DMS 273 (cell line): ENCODE results near the gene B4GALNT3.

Experiments used
- DNase-seq: peaks from one replicate; lab custom pipeline; 2025; ENCODE audit not compliant: unreplicated experiment; lab: John Stamatoyannopoulos, UW

B4GALNT3 gene

GRCh38 chr12:554001-554285, 94.2 kb downstream of the B4GALNT3 start:
- no peak for DNase-seq

GRCh38 chr12:556498-556897, 96.8 kb downstream of the B4GALNT3 start:
- DNase-seq = no peak

GRCh38 chr12:558580-558979, 98.8 kb downstream of the B4GALNT3 start:
- DNase-seq = no peak

- no peak for DNase-seq
Observed at GRCh38 chr12:559208-559905, 99.6 kb downstream of the B4GALNT3 start.

GRCh38 chr12:559906-560455, 100.2 kb downstream of the B4GALNT3 start:
- no peak for DNase-seq

GRCh38 chr12:560691-561390, 101.1 kb downstream of the B4GALNT3 start:
- peak; percentile 23 for DNase-seq

- DNase-seq = no peak
Observed at GRCh38 chr12:561391-561705, 101.6 kb downstream of the B4GALNT3 start.

- DNase-seq = no peak
Observed at GRCh38 chr12:561908-562593, 102.3 kb downstream of the B4GALNT3 start.

- DNase-seq = no peak
Observed at GRCh38 chr12:562634-563033, 102.9 kb downstream of the B4GALNT3 start.

GRCh38 chr12:563250-563781, 103.6 kb downstream of the B4GALNT3 start:
- no peak for DNase-seq

GRCh38 chr12:563787-564298, 104.1 kb downstream of the B4GALNT3 start:
- DNase-seq = no peak

- no peak for DNase-seq
Observed at GRCh38 chr12:565161-565560, 105.4 kb downstream of the B4GALNT3 start.

GRCh38 chr12:565589-566105, 105.9 kb downstream of the B4GALNT3 start:
- DNase-seq = no peak

GRCh38 chr12:568486-568885, 108.7 kb downstream of the B4GALNT3 start:
- no peak for DNase-seq

GRCh38 chr12:569091-569676, 109.4 kb downstream of the B4GALNT3 start:
- no peak for DNase-seq

- DNase-seq = peak; percentile 90
Observed at GRCh38 chr12:569803-570434, 110.2 kb downstream of the B4GALNT3 start.

- DNase-seq = peak; percentile 58
Observed at GRCh38 chr12:570435-570920, 110.7 kb downstream of the B4GALNT3 start.

- peak; percentile 77 for DNase-seq
Observed at GRCh38 chr12:570921-571794, 111.4 kb downstream of the B4GALNT3 start.

GRCh38 chr12:571795-572531, 112.2 kb downstream of the B4GALNT3 start:
- no peak for DNase-seq
